Measurements from ENCODE around the gene SNRPD3. TPM values are rescaled to one million over a fixed set of nuclear protein-coding genes. Genes with fewer than 3 reads are reported as not detected.

Gene SNRPD3
- total RNA-seq, 6 donors from 2014 or later, result 66.8 to 119 (median 84.8) TPM

- Histone ChIP-seq H3K4me3 (no peak overlapping the region), H3K4me1 (peaks cover 6 to 23% (median 14%) of the 10 kb centered on the region in 4 donors), H3K27ac (no peak overlapping the region), H3K27me3 (no peaks in the 10 kb centered on the region), H3K9me3 (no peaks in the 10 kb centered on the region), H3K36me3 (peaks cover 0 to 22% (median 7%) of the 10 kb centered on the region in 4 donors)
- whole genome bisulfite sequencing, 2 donors, result 90 to 100% methylated on average over 2 to 4 of the region's 8 CpGs
- DNase-seq, result no peak
- TF ChIP-seq POLR2A (IDR thresholded peaks at IDR 0.05) (no peak), EP300 (IDR thresholded peaks at IDR 0.05) (no peak), POLR2AphosphoS5 (IDR thresholded peaks at IDR 0.05) (no peak)
- TF ChIP-seq, protein P1, sequence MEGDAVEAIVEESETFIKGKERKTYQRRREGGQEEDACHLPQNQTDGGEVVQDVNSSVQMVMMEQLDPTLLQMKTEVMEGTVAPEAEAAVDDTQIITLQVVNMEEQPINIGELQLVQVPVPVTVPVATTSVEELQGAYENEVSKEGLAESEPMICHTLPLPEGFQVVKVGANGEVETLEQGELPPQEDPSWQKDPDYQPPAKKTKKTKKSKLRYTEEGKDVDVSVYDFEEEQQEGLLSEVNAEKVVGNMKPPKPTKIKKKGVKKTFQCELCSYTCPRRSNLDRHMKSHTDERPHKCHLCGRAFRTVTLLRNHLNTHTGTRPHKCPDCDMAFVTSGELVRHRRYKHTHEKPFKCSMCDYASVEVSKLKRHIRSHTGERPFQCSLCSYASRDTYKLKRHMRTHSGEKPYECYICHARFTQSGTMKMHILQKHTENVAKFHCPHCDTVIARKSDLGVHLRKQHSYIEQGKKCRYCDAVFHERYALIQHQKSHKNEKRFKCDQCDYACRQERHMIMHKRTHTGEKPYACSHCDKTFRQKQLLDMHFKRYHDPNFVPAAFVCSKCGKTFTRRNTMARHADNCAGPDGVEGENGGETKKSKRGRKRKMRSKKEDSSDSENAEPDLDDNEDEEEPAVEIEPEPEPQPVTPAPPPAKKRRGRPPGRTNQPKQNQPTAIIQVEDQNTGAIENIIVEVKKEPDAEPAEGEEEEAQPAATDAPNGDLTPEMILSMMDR (IDR thresholded peaks at IDR 0.05), result no peak
- no peak for ATAC-seq (ENCODE audit: low FRiP score in 2 of 2)
These were observed 32.1 kb downstream of the SNRPD3 start for GRCh38 chr22:24587948-24588347.

DNA sequence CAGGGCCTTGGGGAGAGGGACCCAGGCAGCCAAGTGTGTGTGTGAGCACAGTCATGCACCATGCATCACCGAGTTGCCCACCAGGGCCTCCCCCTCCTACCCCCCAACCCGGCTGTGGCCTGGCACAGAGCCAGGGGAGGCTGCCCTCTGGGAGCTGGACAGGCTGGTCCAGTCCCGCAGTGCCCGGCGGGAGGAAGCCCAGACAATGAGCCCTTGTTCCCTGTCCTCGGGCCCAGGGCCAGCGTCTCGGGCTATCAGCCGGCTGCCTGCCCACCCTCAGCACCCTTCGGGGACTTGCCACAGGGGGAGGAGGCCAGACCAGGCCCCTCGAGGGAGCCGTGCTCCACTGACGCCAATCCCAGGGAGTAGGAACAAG, 32.6 kb downstream of the SNRPD3 start:
- DNase-seq (peak in 1 of 2 donors; percentile 80), ATAC-seq (ENCODE audit: low FRiP score in 2 of 2) (no peak)
- Histone ChIP-seq H3K4me3 (no peak overlapping the region), H3K4me1 (peaks cover 9 to 25% (median 15%) of the 10 kb centered on the region in 4 donors), H3K27ac (no peak overlapping the region), H3K36me3 (peaks cover 0 to 22% (median 7%) of the 10 kb centered on the region in 4 donors), H3K27me3 (no peaks in the 10 kb centered on the region), H3K9me3 (no peaks in the 10 kb centered on the region)
- 78% methylated on average over 8 of the region's 13 CpGs; no CpG with 5 or more reads in 1 of the 2 donors for WGBS, 2 donors
- TF ChIP-seq, protein P1 (IDR thresholded peaks at IDR 0.05), result no peak
- TF ChIP-seq POLR2A (IDR thresholded peaks at IDR 0.05) (no peak), POLR2AphosphoS5 (IDR thresholded peaks at IDR 0.05) (no peak), EP300 (IDR thresholded peaks at IDR 0.05) (no peak)

DNA sequence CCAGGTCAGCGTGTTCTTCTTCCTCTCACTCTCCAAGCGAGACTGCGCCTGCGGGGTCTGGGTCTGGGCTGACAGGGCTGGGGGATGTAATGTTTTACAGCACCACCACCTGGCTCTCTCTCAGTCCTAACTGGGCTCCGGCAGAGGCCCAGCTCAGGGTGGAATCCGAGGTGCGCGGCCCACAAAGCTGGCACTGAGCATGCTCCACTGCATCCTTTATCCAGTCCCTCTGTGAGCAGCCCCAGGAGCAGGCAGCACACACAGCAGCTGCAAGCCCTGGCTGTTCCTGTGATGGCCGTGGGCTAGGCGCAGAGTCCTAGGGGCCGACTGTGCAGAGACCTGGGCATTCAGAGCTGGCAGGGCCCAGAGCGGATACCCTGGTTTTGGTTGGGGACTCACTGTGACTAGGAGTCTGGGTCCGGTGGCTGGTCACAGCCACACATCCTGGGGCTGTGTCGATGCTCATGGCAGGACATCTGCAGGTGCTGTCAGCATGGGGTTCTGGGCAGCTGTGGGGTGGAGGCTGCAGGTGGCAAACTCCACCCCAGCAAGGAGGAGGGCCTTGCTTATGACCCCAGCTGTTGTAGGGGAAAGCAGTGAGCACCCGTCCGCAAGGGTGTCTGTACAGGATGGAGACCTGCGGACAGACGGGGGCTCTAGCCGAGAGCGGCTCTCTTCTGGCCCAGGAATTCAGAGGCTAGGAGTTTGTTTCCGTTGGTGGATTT, 33.1 kb downstream of the SNRPD3 start:
- peaks cover 12 to 26% (median 15%) of the 10 kb centered on the region in 4 donors for H3K4me1 ChIP-seq
- no peak overlapping the region for H3K27ac ChIP-seq
- no peak for TF ChIP-seq POLR2AphosphoS5 (IDR thresholded peaks at IDR 0.05)
- no peak for TF ChIP-seq EP300 (IDR thresholded peaks at IDR 0.05)
- TF ChIP-seq, protein P1 (IDR thresholded peaks at IDR 0.05), result no peak
- no peak for TF ChIP-seq POLR2A (IDR thresholded peaks at IDR 0.05)
- H3K9me3 ChIP-seq, result no peaks in the 10 kb centered on the region
- DNase-seq (no peak), ATAC-seq (ENCODE audit: low FRiP score in 2 of 2) (no peak)
- H3K4me3 ChIP-seq, result no peak overlapping the region
- H3K36me3 ChIP-seq, result peaks cover 0 to 22% (median 7%) of the 10 kb centered on the region in 4 donors
- whole genome bisulfite sequencing, 2 donors, result 85 to 94% methylated on average over 9 to 21 of the region's 21 CpGs
- H3K27me3 ChIP-seq, result no peaks in the 10 kb centered on the region

DNA sequence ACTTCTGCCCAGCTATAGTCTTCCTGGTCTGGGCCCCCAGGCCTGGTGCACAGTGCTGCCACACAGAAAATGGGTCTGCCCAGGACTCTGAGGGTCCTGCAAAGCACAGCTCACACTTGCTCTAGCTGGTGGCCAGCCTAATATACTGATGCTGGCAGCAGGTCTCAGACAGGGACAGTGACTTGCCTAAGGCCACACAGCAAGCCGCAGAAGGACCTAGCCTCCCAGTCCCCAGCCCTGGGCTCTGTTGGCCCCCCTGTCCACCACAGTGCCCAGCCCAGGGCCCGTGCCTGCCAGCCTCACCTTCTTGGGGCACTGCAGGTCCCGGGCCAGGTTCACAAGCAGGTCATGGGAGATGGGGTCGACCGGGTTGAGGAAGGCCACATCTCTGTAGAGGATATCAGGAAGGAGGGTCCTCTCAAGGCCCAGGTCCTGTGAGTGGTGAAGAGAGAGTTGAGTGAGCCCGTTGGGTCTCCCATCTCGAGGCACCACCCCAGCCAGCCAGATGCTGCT, 33.8 kb downstream of the SNRPD3 start:
- TF ChIP-seq POLR2A (IDR thresholded peaks at IDR 0.05) (no peak), POLR2AphosphoS5 (IDR thresholded peaks at IDR 0.05) (no peak), EP300 (IDR thresholded peaks at IDR 0.05) (no peak)
- TF ChIP-seq, protein P1 (IDR thresholded peaks at IDR 0.05), result no peak
- no peak for DNase-seq
- 78 to 89% methylated on average over 5 to 7 of the region's 7 CpGs for WGBS, 2 donors
- Histone ChIP-seq H3K36me3 (peaks cover 0 to 22% (median 7%) of the 10 kb centered on the region in 4 donors), H3K4me3 (no peak overlapping the region), H3K27me3 (no peaks in the 10 kb centered on the region), H3K9me3 (no peaks in the 10 kb centered on the region), H3K4me1 (peaks cover 10 to 27% (median 16%) of the 10 kb centered on the region in 4 donors), H3K27ac (no peak overlapping the region)
- ATAC-seq (ENCODE audit: low FRiP score in 2 of 2), result no peak
